NCI-H1694 (cell line): ENCODE data around the gene NLGN1.

Experiments used
- DNase-seq: peaks from one replicate; lab custom pipeline; 2025; lab: John Stamatoyannopoulos, UW

NLGN1 gene

GRCh38 chr3:173639098-173639497 is 241.6 kb downstream of the NLGN1 start:
- no peak for DNase-seq

- no peak for DNase-seq
Observed at GRCh38 chr3:173641696-173642095, 244.2 kb downstream of the NLGN1 start.

- DNase-seq, result no peak
Observed at GRCh38 chr3:173644086-173645082, 246.8 kb downstream of the NLGN1 start.

- no peak for DNase-seq
Observed at GRCh38 chr3:173650596-173650995, 253.1 kb downstream of the NLGN1 start.

- no peak for DNase-seq
Observed at GRCh38 chr3:173652093-173652492, 254.5 kb downstream of the NLGN1 start.

GRCh38 chr3:173653781-173654180 is 256.2 kb downstream of the NLGN1 start:
- DNase-seq, result no peak

- DNase-seq, result no peak
Observed at GRCh38 chr3:173659972-173660371, 262.4 kb downstream of the NLGN1 start.

- no peak for DNase-seq
Observed at GRCh38 chr3:173660645-173661299, 263.2 kb downstream of the NLGN1 start.

GRCh38 chr3:173663696-173664111 is 266.2 kb downstream of the NLGN1 start:
- no peak for DNase-seq

GRCh38 chr3:173676094-173676493 is 278.6 kb downstream of the NLGN1 start:
- no peak for DNase-seq

GRCh38 chr3:173681188-173681678 is 283.7 kb downstream of the NLGN1 start:
- no peak for DNase-seq

- DNase-seq, result no peak
Observed at GRCh38 chr3:173685456-173685855, 287.9 kb downstream of the NLGN1 start.

- no peak for DNase-seq
Observed at GRCh38 chr3:173688216-173688842, 290.8 kb downstream of the NLGN1 start.

- no peak for DNase-seq
Observed at GRCh38 chr3:173690542-173691180, 293.1 kb downstream of the NLGN1 start.

- DNase-seq, result no peak
Observed at GRCh38 chr3:173699353-173699752, 301.8 kb downstream of the NLGN1 start.

- DNase-seq, result no peak
Observed at GRCh38 chr3:173700336-173700735, 302.8 kb downstream of the NLGN1 start.

GRCh38 chr3:173702561-173702960 is 305.0 kb downstream of the NLGN1 start:
- DNase-seq, result no peak

- no peak for DNase-seq
Observed at GRCh38 chr3:173703771-173704170, 306.2 kb downstream of the NLGN1 start.

GRCh38 chr3:173706630-173707029 is 309.1 kb downstream of the NLGN1 start:
- no peak for DNase-seq

- DNase-seq, result no peak
Observed at GRCh38 chr3:173708191-173708590, 310.6 kb downstream of the NLGN1 start.

GRCh38 chr3:173709026-173709425 is 311.5 kb downstream of the NLGN1 start:
- no peak for DNase-seq

- no peak for DNase-seq
Observed at GRCh38 chr3:173711619-173712018, 314.1 kb downstream of the NLGN1 start.
